HepG2 (cell line): ENCODE measurements around the gene MSTO1. TPM values are rescaled to one million over a fixed set of nuclear protein-coding genes. Genes with fewer than 3 reads are reported as not detected.

ENCODE experiments used
- ERF ChIP-seq: IDR thresholded peaks from 2 replicates; pipeline ENCODE4 v1.6.1; 2018; ENCODE audit warnings: missing biosample characterization, missing genetic modification reagents
- HOMEZ ChIP-seq: IDR thresholded peaks from 2 replicates; pipeline ENCODE4 v1.6.1; 2016; ENCODE audit warnings: low read depth
- NFATC3 ChIP-seq: sonication (generic); formaldehyde crosslinking; IDR thresholded peaks from 2 replicates; pipeline ENCODE4 v1.5.1; 2020; ENCODE audit warnings: mild to moderate bottlenecking, missing genetic modification reagents
- PCBP1 ChIP-seq: fragments of 200-400 bp; formaldehyde crosslinking; IDR thresholded peaks from 2 replicates; pipeline ENCODE4 v1.6.1; 2017; ENCODE audit warnings: mild to moderate bottlenecking, low read depth, low read length, borderline replicate concordance
- PHF20 ChIP-seq: sonication (generic); formaldehyde crosslinking; IDR thresholded peaks from 2 replicates; pipeline ENCODE4 v1.5.0; 2020; ENCODE audit warnings: mild to moderate bottlenecking, missing genetic modification reagents
- ZBTB1 ChIP-seq: sonication (generic); formaldehyde crosslinking; IDR thresholded peaks from 2 replicates; pipeline ENCODE4 v1.4.0; 2020; ENCODE audit warnings: missing genetic modification reagents, borderline replicate concordance
- ZFP62 ChIP-seq: sonication (generic); formaldehyde crosslinking; IDR thresholded peaks from 2 replicates; pipeline ENCODE4 v1.4.0; 2020; ENCODE audit warnings: missing genetic modification reagents
- ZNF205 ChIP-seq: IDR thresholded peaks from 2 replicates; pipeline ENCODE4 v1.6.1; 2018; ENCODE audit warnings: missing biosample characterization, missing genetic modification reagents
- ZNF460 ChIP-seq: sonication (generic); formaldehyde crosslinking; IDR thresholded peaks from 2 replicates; pipeline ENCODE4 v1.5.1; 2020; ENCODE audit warnings: missing genetic modification reagents, mild to moderate bottlenecking, borderline replicate concordance
- ZNF546 ChIP-seq: sonication (generic); formaldehyde crosslinking; conservative IDR thresholded peaks from 2 replicates; pipeline ENCODE4 v1.8.1; 2023; ENCODE audit warnings: mild to moderate bottlenecking, missing genetic modification reagents
- ZNF574 ChIP-seq: sonication (generic); formaldehyde crosslinking; IDR thresholded peaks from 2 replicates; pipeline ENCODE4 v1.4.0; 2020; ENCODE audit warnings: missing genetic modification reagents
- ZNF629 ChIP-seq: sonication (generic); formaldehyde crosslinking; conservative IDR thresholded peaks from 2 replicates; pipeline ENCODE4 v1.5.0; 2020; ENCODE audit warnings: missing genetic modification reagents
- ZNF780A ChIP-seq: sonication (generic); formaldehyde crosslinking; IDR thresholded peaks from 2 replicates; pipeline ENCODE4 v1.8.0; 2022; ENCODE audit warnings: mild to moderate bottlenecking, missing genetic modification reagents, moderate library complexity
- ZNF891 ChIP-seq: sonication (generic); formaldehyde crosslinking; IDR thresholded peaks from 2 replicates; pipeline ENCODE4 v1.5.0; 2020; ENCODE audit warnings: mild to moderate bottlenecking, missing genetic modification reagents
- ZSCAN31 ChIP-seq: sonication (generic); formaldehyde crosslinking; IDR thresholded peaks from 2 replicates; pipeline ENCODE4 v1.5.0; 2020; ENCODE audit warnings: low read depth, mild to moderate bottlenecking, missing genetic modification reagents
- polyA plus RNA-seq, 8 experiments: library from polyadenylated mRNA; depleted of rRNA in 3 of 8; stranded (reverse) in 7 of 8; unstranded in 1 of 8; fragments of >200 nt; fragmentation: Illumina TruSeq in 4 of 8; extraction: Trizol in 4 of 8; gene quantifications; 2 replicates each; pipeline versions ENCODE4 v1.2.1 to v1.2.3, GENCODE V29; 2011 to 2016; ENCODE audit warnings: low read depth in 4 of 8, missing spikeins in 1 of 8, mixed read lengths in 1 of 8; ENCODE audit not compliant: insufficient read depth in 1 of 8
- total RNA-seq, 5 experiments: library from RNA; depleted of rRNA; stranded (reverse); fragments of >200 nt; fragmentation: Illumina TruSeq; extraction: Trizol; gene quantifications; 2 replicates each; pipeline ENCODE4 v1.2.3, GENCODE V29; 2016; ENCODE audit warnings: low read depth in 1 of 5
- TF ChIP-seq, protein P1 (sequence below): IDR thresholded peaks from 2 replicates; pipeline ENCODE4 v1.6.1; 2016; ENCODE audit warnings: low read depth, missing genetic modification reagents, missing compliant biosample characterization
- TF ChIP-seq, protein P2 (sequence below): sonication (generic); formaldehyde crosslinking; conservative IDR thresholded peaks from 2 replicates; pipeline ENCODE4 v1.4.0; 2020; ENCODE audit warnings: missing genetic modification reagents

The MSTO1 gene
- total and polyA plus RNA-seq, 2 of the 13 experiments (the other 11 are each of a cell fraction or from before 2014, with no cell fraction given) = 19.1 to 25.3 TPM

GRCh38 chr1:155562581-155563376 lies 47.2 kb upstream of the MSTO1 start, which contains the start of gene ASH1L (continued):
- TF ChIP-seq NFATC3 (CRISPR knock-in tag) (peak; percentile 57; the same call in 1 of the 2 replicates), ZNF205 (CRISPR knock-in tag) (no peak), ERF (CRISPR knock-in tag) (no peak), ZBTB1 (CRISPR knock-in tag) (no peak), ZNF546 (peak; percentile 57; the same call in 1 of the 2 replicates), ZSCAN31 (no peak), ZNF780A (CRISPR knock-in tag) (no peak; the same call in 1 of the 2 replicates), PHF20 (CRISPR knock-in tag) (peak; percentile 78; the same call in 1 of the 2 replicates), ZNF460 (CRISPR knock-in tag) (peak; percentile 31; the same call in 1 of the 2 replicates), ZNF574 (CRISPR knock-in tag) (peak; percentile 65), ZNF629 (no peak), PCBP1 (peak; percentile 93; the same call in 1 of the 2 replicates), HOMEZ (CRISPR knock-in tag) (no peak), ZNF891 (CRISPR knock-in tag) (peak; percentile 95), ZFP62 (CRISPR knock-in tag) (no peak)
- TF ChIP-seq, protein P1, sequence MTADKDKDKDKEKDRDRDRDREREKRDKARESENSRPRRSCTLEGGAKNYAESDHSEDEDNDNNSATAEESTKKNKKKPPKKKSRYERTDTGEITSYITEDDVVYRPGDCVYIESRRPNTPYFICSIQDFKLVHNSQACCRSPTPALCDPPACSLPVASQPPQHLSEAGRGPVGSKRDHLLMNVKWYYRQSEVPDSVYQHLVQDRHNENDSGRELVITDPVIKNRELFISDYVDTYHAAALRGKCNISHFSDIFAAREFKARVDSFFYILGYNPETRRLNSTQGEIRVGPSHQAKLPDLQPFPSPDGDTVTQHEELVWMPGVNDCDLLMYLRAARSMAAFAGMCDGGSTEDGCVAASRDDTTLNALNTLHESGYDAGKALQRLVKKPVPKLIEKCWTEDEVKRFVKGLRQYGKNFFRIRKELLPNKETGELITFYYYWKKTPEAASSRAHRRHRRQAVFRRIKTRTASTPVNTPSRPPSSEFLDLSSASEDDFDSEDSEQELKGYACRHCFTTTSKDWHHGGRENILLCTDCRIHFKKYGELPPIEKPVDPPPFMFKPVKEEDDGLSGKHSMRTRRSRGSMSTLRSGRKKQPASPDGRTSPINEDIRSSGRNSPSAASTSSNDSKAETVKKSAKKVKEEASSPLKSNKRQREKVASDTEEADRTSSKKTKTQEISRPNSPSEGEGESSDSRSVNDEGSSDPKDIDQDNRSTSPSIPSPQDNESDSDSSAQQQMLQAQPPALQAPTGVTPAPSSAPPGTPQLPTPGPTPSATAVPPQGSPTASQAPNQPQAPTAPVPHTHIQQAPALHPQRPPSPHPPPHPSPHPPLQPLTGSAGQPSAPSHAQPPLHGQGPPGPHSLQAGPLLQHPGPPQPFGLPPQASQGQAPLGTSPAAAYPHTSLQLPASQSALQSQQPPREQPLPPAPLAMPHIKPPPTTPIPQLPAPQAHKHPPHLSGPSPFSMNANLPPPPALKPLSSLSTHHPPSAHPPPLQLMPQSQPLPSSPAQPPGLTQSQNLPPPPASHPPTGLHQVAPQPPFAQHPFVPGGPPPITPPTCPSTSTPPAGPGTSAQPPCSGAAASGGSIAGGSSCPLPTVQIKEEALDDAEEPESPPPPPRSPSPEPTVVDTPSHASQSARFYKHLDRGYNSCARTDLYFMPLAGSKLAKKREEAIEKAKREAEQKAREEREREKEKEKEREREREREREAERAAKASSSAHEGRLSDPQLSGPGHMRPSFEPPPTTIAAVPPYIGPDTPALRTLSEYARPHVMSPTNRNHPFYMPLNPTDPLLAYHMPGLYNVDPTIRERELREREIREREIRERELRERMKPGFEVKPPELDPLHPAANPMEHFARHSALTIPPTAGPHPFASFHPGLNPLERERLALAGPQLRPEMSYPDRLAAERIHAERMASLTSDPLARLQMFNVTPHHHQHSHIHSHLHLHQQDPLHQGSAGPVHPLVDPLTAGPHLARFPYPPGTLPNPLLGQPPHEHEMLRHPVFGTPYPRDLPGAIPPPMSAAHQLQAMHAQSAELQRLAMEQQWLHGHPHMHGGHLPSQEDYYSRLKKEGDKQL (CRISPR knock-in tag) = peak; percentile 45; the same call in 1 of the 2 replicates
- TF ChIP-seq, protein P2, sequence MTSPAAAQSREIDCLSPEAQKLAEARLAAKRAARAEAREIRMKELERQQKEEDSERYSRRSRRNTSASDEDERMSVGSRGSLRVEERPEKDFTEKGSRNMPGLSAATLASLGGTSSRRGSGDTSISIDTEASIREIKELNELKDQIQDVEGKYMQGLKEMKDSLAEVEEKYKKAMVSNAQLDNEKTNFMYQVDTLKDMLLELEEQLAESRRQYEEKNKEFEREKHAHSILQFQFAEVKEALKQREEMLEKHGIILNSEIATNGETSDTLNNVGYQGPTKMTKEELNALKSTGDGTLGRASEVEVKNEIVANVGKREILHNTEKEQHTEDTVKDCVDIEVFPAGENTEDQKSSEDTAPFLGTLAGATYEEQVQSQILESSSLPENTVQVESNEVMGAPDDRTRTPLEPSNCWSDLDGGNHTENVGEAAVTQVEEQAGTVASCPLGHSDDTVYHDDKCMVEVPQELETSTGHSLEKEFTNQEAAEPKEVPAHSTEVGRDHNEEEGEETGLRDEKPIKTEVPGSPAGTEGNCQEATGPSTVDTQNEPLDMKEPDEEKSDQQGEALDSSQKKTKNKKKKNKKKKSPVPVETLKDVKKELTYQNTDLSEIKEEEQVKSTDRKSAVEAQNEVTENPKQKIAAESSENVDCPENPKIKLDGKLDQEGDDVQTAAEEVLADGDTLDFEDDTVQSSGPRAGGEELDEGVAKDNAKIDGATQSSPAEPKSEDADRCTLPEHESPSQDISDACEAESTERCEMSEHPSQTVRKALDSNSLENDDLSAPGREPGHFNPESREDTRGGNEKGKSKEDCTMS (CRISPR knock-in tag) = peak; percentile 63; the same call in 1 of the 2 replicates
